HG03064 (cell line): ENCODE data around the gene SLC22A23.

Experiments
- ATAC-seq: cut with Tn5 transposase; IDR thresholded peaks from one replicate; pipeline ENCODE4 v1.9.1; 2021; ENCODE audit warnings: low read depth; ENCODE audit not compliant: unreplicated experiment

Gene SLC22A23

GRCh38 chr6:3237761-3238662 lies 218.8 kb downstream of the SLC22A23 start:
- ATAC-seq: no peak

- no peak for ATAC-seq
Measured at GRCh38 chr6:3236005-3236404, 220.8 kb downstream of the SLC22A23 start.

- ATAC-seq: no peak
Measured at GRCh38 chr6:3235486-3235885, 221.4 kb downstream of the SLC22A23 start.

GRCh38 chr6:3233904-3234303 lies 222.9 kb downstream of the SLC22A23 start:
- no peak for ATAC-seq

- ATAC-seq: no peak
Measured at GRCh38 chr6:3233321-3233720, 223.5 kb downstream of the SLC22A23 start.

- no peak for ATAC-seq
Measured at GRCh38 chr6:3232017-3232945, 224.6 kb downstream of the SLC22A23 start.

- ATAC-seq: no peak
Measured at GRCh38 chr6:3231247-3232016, 225.4 kb downstream of the SLC22A23 start.

- no peak for ATAC-seq
Measured at GRCh38 chr6:3230900-3231246, 226.0 kb downstream of the SLC22A23 start.

GRCh38 chr6:3230256-3230882 lies 226.5 kb downstream of the SLC22A23 start:
- ATAC-seq: no peak

GRCh38 chr6:3229566-3230178 lies 227.2 kb downstream of the SLC22A23 start:
- ATAC-seq: no peak

- no peak for ATAC-seq
Measured at GRCh38 chr6:3228771-3229565, 227.9 kb downstream of the SLC22A23 start.

- no peak for ATAC-seq
Measured at GRCh38 chr6:3228046-3228671, 228.7 kb downstream of the SLC22A23 start.

GRCh38 chr6:3227363-3228045 lies 229.3 kb downstream of the SLC22A23 start, which contains the start of gene TUBB2B:
TSS of gene TUBB2B (minus strand) at chr6:3227653. CDS start at chr6:3227543, 110 bp downstream.
- ATAC-seq: no peak

- no peak for ATAC-seq
Measured at GRCh38 chr6:3226481-3227362, 230.1 kb downstream of the SLC22A23 start.

GRCh38 chr6:3226042-3226441 lies 230.8 kb downstream of the SLC22A23 start:
- ATAC-seq: no peak

- ATAC-seq: no peak
Measured at GRCh38 chr6:3222506-3223038, 234.3 kb downstream of the SLC22A23 start.

GRCh38 chr6:3221578-3221977 lies 235.3 kb downstream of the SLC22A23 start:
- no peak for ATAC-seq
